ENCODE results near the gene TCEA2.

Gene TCEA2

GRCh38 chr20:64080813-64081623, 18.0 kb downstream of the TCEA2 start:
- no peak for TF ChIP-seq CTCF (IDR thresholded peaks at IDR 0.05; ENCODE audit: low read depth, low read length, missing control alignments)
- DNase-seq (ENCODE audit: low read depth): no peak
- H3K4me3 ChIP-seq (ENCODE audit: low read depth, low read length): no peak overlapping the region

- TF ChIP-seq CTCF (IDR thresholded peaks at IDR 0.05; ENCODE audit: low read depth, low read length, missing control alignments): no peak
- no peak for DNase-seq (ENCODE audit: low read depth)
- H3K4me3 ChIP-seq (ENCODE audit: low read depth, low read length): no peak overlapping the region
Observed at GRCh38 chr20:64081624-64081964, 18.6 kb downstream of the TCEA2 start.

- no peak overlapping the region for H3K4me3 ChIP-seq (ENCODE audit: low read depth, low read length)
- no peak for DNase-seq (ENCODE audit: low read depth)
- no peak for TF ChIP-seq CTCF (IDR thresholded peaks at IDR 0.05; ENCODE audit: low read depth, low read length, missing control alignments)
Observed at GRCh38 chr20:64082126-64082731, 19.2 kb downstream of the TCEA2 start.

- TF ChIP-seq CTCF (IDR thresholded peaks at IDR 0.05; ENCODE audit: low read depth, low read length, missing control alignments): no peak
- no peak for DNase-seq (ENCODE audit: low read depth)
Observed at GRCh38 chr20:64082820-64083377, 19.9 kb downstream of the TCEA2 start.

GRCh38 chr20:64083378-64083803, 20.4 kb downstream of the TCEA2 start:
- no peak for DNase-seq (ENCODE audit: low read depth)
- peak overlapping the region; percentile 32; the same call in 1 of the 2 replicates for H3K4me3 ChIP-seq (ENCODE audit: low read depth, low read length)
- peak; percentile 47 for TF ChIP-seq CTCF (IDR thresholded peaks at IDR 0.05; ENCODE audit: low read depth, low read length, missing control alignments)

More at GRCh38 chr20:64082820-64083377, 19.9 kb downstream of the TCEA2 start:
- 0 out of 2 replicates have a peak overlapping the region, but pooled peaks have one; percentile 26 for H3K4me3 ChIP-seq (ENCODE audit: low read depth, low read length)

GRCh38 chr20:64083804-64084684, 21.0 kb downstream of the TCEA2 start, which contains the start of gene LKAAEAR1:
LKAAEAR1 (minus strand) TSS chr20:64084398; CDS start chr20:64084219, 179 bp downstream.
- no peak for DNase-seq (ENCODE audit: low read depth)
- peak within 1 kb of the TSS; percentile 32; the same call in 1 of the 2 replicates for H3K4me3 ChIP-seq (ENCODE audit: low read depth, low read length)

More at GRCh38 chr20:64083804-64084684, 21.0 kb downstream of the TCEA2 start, which contains the start of gene LKAAEAR1:
- TF ChIP-seq CTCF (IDR thresholded peaks at IDR 0.05; ENCODE audit: low read depth, low read length, missing control alignments): no peak

Measured in GM12864 (cell line).